ENCODE data around the gene RAI14. TPM values are rescaled to one million over a fixed set of nuclear protein-coding genes. Genes with fewer than 3 reads are reported as not detected.
A peak's percentile ranks its signal among the peaks of the same experiment; 100 is the strongest.

RAI14 gene
- total RNA-seq, 1 donor from 2014 or later: 127 TPM

GRCh38 chr5:34694685-34695084 lies 38.6 kb downstream of the RAI14 start:
- DNase-seq (ENCODE audit: low spot score): no peak
- TF ChIP-seq CTCF (IDR thresholded peaks at IDR 0.05; ENCODE audit: unreplicated experiment): no peak
- Mint-ChIP-seq H3K27me3 (ENCODE audit: unreplicated experiment) (peaks cover 5% of the 10 kb centered on the region), H3K4me1 (ENCODE audit: unreplicated experiment) (peaks cover 15% of the 10 kb centered on the region), H3K4me3 (ENCODE audit: unreplicated experiment) (no peak overlapping the region), H3K36me3 (ENCODE audit: low read depth, unreplicated experiment) (peaks cover 36% of the 10 kb centered on the region), H3K27ac (ENCODE audit: unreplicated experiment) (no peak overlapping the region), H3K9me3 (ENCODE audit: unreplicated experiment) (no peaks in the 10 kb centered on the region)

- no peak overlapping the region for H3K27ac Mint-ChIP-seq (ENCODE audit: unreplicated experiment)
- no peak for DNase-seq (ENCODE audit: low spot score)
- H3K9me3 Mint-ChIP-seq (ENCODE audit: unreplicated experiment): no peaks in the 10 kb centered on the region
- peaks cover 5% of the 10 kb centered on the region for H3K27me3 Mint-ChIP-seq (ENCODE audit: unreplicated experiment)
- no peak for TF ChIP-seq CTCF (IDR thresholded peaks at IDR 0.05; ENCODE audit: unreplicated experiment)
- H3K4me3 Mint-ChIP-seq (ENCODE audit: unreplicated experiment): no peak overlapping the region
- peaks cover 29% of the 10 kb centered on the region for H3K36me3 Mint-ChIP-seq (ENCODE audit: low read depth, unreplicated experiment)
- peaks cover 17% of the 10 kb centered on the region for H3K4me1 Mint-ChIP-seq (ENCODE audit: unreplicated experiment)
Observed at GRCh38 chr5:34695275-34696027, 39.3 kb downstream of the RAI14 start.

- no peak for TF ChIP-seq CTCF (IDR thresholded peaks at IDR 0.05; ENCODE audit: unreplicated experiment)
- Mint-ChIP-seq H3K36me3 (ENCODE audit: low read depth, unreplicated experiment) (peaks cover 28% of the 10 kb centered on the region), H3K9me3 (ENCODE audit: unreplicated experiment) (no peaks in the 10 kb centered on the region), H3K27ac (ENCODE audit: unreplicated experiment) (peak overlapping the region; percentile 61), H3K4me3 (ENCODE audit: unreplicated experiment) (no peak overlapping the region), H3K4me1 (ENCODE audit: unreplicated experiment) (peaks cover 26% of the 10 kb centered on the region), H3K27me3 (ENCODE audit: unreplicated experiment) (peaks cover 2% of the 10 kb centered on the region)
- DNase-seq (ENCODE audit: low spot score): no peak
Observed at GRCh38 chr5:34697308-34698108, 41.4 kb downstream of the RAI14 start.

- Mint-ChIP-seq H3K36me3 (ENCODE audit: low read depth, unreplicated experiment) (peaks cover 22% of the 10 kb centered on the region), H3K27ac (ENCODE audit: unreplicated experiment) (no peak overlapping the region), H3K4me1 (ENCODE audit: unreplicated experiment) (peaks cover 26% of the 10 kb centered on the region), H3K27me3 (ENCODE audit: unreplicated experiment) (peaks cover 2% of the 10 kb centered on the region), H3K4me3 (ENCODE audit: unreplicated experiment) (no peak overlapping the region), H3K9me3 (ENCODE audit: unreplicated experiment) (no peaks in the 10 kb centered on the region)
- no peak for TF ChIP-seq CTCF (IDR thresholded peaks at IDR 0.05; ENCODE audit: unreplicated experiment)
- DNase-seq (ENCODE audit: low spot score): no peak
Observed at GRCh38 chr5:34698109-34698419, 41.9 kb downstream of the RAI14 start.

- H3K4me3 Mint-ChIP-seq (ENCODE audit: unreplicated experiment): no peak overlapping the region
- H3K27me3 Mint-ChIP-seq (ENCODE audit: unreplicated experiment): peaks cover 2% of the 10 kb centered on the region
- peaks cover 26% of the 10 kb centered on the region for H3K4me1 Mint-ChIP-seq (ENCODE audit: unreplicated experiment)
- no peaks in the 10 kb centered on the region for H3K9me3 Mint-ChIP-seq (ENCODE audit: unreplicated experiment)
- no peak for TF ChIP-seq CTCF (IDR thresholded peaks at IDR 0.05; ENCODE audit: unreplicated experiment)
- no peak for DNase-seq (ENCODE audit: low spot score)
- H3K36me3 Mint-ChIP-seq (ENCODE audit: low read depth, unreplicated experiment): peaks cover 17% of the 10 kb centered on the region
- peak overlapping the region; percentile 57 for H3K27ac Mint-ChIP-seq (ENCODE audit: unreplicated experiment)
Observed at GRCh38 chr5:34698754-34699153, 42.6 kb downstream of the RAI14 start.
